Esophagus squamous epithelium (tissue), 5 donors: ENCODE measurements around the gene TNP1. TPM values are rescaled to one million over a fixed set of nuclear protein-coding genes. Genes with fewer than 3 reads are reported as not detected.

Source experiments
- DNase-seq: peaks from one replicate; lab custom pipeline; 2025; lab: John Stamatoyannopoulos, UW
- H3K27ac ChIP-seq, 4 donors: fragments of 200-600 bp; sonication (generic); one replicate each; pipeline ENCODE4 v1.5.1; 2016 to 2019; ENCODE audit warnings: mild to moderate bottlenecking in 1 of 4
- H3K27me3 ChIP-seq, 4 donors: fragments of 200-600 bp; sonication (generic); 1 replicate in 3 of 4; 2 replicates in 1 of 4; pipeline versions ENCODE4 v1.5.1 to v1.6.0; 2017 to 2021; ENCODE audit warnings: antibody characterized with exemption in 1 of 4
- H3K36me3 ChIP-seq, 3 donors: fragments of 200-600 bp; sonication (generic); one replicate each; pipeline ENCODE4 v1.5.1; 2016 to 2019
- H3K4me1 ChIP-seq, 3 donors: fragments of 200-600 bp; sonication (generic); one replicate each; pipeline ENCODE4 v1.5.1; 2017 to 2019
- H3K4me3 ChIP-seq, 4 donors: fragments of 200-600 bp; sonication (generic); 1 replicate in 3 of 4; 2 replicates in 1 of 4; pipeline ENCODE4 v1.5.1; 2016 to 2019; ENCODE audit warnings: mild to moderate bottlenecking in 2 of 4, moderate library complexity in 1 of 4
- H3K9me3 ChIP-seq, 3 donors: fragments of 200-600 bp; sonication (generic); one replicate each; pipeline ENCODE4 v1.5.1; 2016 to 2019
- POLR2A ChIP-seq, 4 donors: fragments of 450-650 bp; IDR thresholded peaks; one replicate each; pipeline ENCODE4 v1.6.1; 2017; ENCODE audit warnings: antibody characterized with exemption in 4 of 4, mild to moderate bottlenecking in 4 of 4, moderate library complexity in 3 of 4
- WGBS, 2 donors: methylation state at CpG; one replicate each; pipeline ENCODE4 v1.1.5; 2018; 5-methylcytosine and 5-hydroxymethylcytosine counted together
- intact Hi-C: fragments of 100-400 bp; cut with DNase I; formaldehyde crosslinking; loops from one replicate; pipeline ENCODE4 v1.15.0; 2022
- total RNA-seq, 4 donors: library from RNA; depleted of rRNA; stranded (reverse); fragments of >200 nt; gene quantifications; one replicate each; pipeline ENCODE4 v1.1.0, GENCODE V29; 2016
- TF ChIP-seq, protein P1 (sequence below), 6 experiments: fragments of 450-650 bp in 4 of 6; fragments of 200-600 bp in 2 of 6; sonication (generic) in 2 of 6; IDR thresholded peaks; one replicate each; pipeline ENCODE4 v1.5.1; 2016 to 2019; ENCODE audit warnings: antibody characterized with exemption in 6 of 6, mild to moderate bottlenecking in 4 of 6, moderate library complexity in 4 of 6
- donor health status: DM: yes; HTN: yes; CAD: no.

TNP1 gene
- total RNA-seq, 4 donors from 2014 or later = not detected

DNA sequence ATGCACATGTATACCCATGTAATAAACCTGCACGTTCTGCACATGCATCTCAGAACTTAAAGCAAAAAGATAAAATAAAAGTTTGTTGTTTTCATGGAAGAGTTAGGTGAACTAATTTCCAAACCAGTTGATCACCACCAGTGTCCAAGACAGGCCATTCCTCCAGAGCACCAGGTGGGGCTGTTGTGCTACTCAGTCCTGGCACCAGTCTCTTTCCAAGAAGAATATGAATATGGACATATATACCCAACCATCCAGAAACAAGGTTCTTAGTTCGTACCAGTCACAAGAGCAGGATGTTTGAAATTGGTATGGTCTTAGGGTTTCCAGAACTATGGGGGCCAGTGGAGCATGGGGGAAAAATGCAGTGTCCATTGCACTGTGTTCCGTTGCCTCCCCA lies 17.2 kb upstream of the TNP1 start:
- no peak for TF ChIP-seq POLR2A (IDR thresholded peaks at IDR 0.05)
- TF ChIP-seq, protein P1, sequence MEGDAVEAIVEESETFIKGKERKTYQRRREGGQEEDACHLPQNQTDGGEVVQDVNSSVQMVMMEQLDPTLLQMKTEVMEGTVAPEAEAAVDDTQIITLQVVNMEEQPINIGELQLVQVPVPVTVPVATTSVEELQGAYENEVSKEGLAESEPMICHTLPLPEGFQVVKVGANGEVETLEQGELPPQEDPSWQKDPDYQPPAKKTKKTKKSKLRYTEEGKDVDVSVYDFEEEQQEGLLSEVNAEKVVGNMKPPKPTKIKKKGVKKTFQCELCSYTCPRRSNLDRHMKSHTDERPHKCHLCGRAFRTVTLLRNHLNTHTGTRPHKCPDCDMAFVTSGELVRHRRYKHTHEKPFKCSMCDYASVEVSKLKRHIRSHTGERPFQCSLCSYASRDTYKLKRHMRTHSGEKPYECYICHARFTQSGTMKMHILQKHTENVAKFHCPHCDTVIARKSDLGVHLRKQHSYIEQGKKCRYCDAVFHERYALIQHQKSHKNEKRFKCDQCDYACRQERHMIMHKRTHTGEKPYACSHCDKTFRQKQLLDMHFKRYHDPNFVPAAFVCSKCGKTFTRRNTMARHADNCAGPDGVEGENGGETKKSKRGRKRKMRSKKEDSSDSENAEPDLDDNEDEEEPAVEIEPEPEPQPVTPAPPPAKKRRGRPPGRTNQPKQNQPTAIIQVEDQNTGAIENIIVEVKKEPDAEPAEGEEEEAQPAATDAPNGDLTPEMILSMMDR (IDR thresholded peaks at IDR 0.05) = peak in 1 of 6 experiments; percentile 39
- 88 to 91% methylated on average over 3 of the region's 3 CpGs for WGBS, 2 donors
- DNase-seq = no peak
- H3K27ac ChIP-seq = no peak overlapping the region
- intact Hi-C loops = no loop called here
- no peaks in the 10 kb centered on the region for H3K9me3 ChIP-seq
- H3K4me1 ChIP-seq = peaks cover 0 to 16% (median 3%) of the 10 kb centered on the region in 3 donors
- H3K4me3 ChIP-seq = no peak overlapping the region
- no peaks in the 10 kb centered on the region for H3K36me3 ChIP-seq
- no peaks in the 10 kb centered on the region for H3K27me3 ChIP-seq

DNA sequence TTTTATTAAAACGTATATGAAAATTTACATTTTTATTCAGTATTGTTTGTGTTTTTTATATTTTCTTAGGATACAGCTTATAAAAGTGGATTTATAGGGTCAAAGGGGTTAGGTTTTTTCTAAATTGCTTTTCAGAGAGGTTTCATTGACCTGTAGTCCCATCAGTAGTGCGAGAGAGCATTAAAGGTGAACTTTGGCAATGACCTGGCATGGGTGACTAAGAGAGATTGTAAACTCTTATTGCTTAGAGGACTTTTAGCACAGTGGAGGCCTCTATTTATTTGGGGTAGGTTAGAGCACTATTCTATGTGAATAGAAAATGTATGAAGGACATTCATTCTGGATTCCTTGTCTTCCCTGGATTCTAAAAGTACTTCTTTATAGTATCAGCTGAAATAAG lies 16.0 kb upstream of the TNP1 start:
- Histone ChIP-seq H3K4me1 (peaks cover 0 to 11% (median 3%) of the 10 kb centered on the region in 3 donors), H3K27me3 (no peaks in the 10 kb centered on the region), H3K36me3 (no peaks in the 10 kb centered on the region), H3K9me3 (no peaks in the 10 kb centered on the region), H3K27ac (no peak overlapping the region), H3K4me3 (no peak overlapping the region)
- TF ChIP-seq, protein P1 (IDR thresholded peaks at IDR 0.05) = no peak
- no peak for TF ChIP-seq POLR2A (IDR thresholded peaks at IDR 0.05)
- 87% methylated on average over 2 of the region's 2 CpGs for WGBS, 2 donors
- intact Hi-C loops = no loop called here
- no peak for DNase-seq

DNA sequence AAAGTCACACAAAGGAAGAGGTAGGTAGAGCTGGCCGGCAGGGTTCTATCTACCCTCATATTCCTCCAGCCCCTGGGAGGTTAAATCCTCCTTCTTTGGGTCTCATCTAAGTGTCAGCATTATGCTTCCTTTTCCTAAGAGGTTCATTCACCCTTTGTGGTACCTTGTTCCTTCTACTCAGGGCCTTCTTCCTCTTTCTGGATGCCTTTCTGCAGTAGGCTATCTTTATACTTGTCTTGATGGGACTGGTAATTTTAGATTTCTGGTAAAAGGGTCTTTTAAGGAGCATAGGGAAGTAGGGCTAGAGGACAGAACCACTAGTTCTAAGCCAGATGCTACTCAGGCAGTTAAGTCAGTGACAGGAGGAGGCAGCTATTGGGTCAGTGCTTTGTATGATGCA lies 13.7 kb upstream of the TNP1 start:
- WGBS, 2 donors = 69 to 91% methylated on average over 1 of the region's 1 CpG
- Histone ChIP-seq H3K4me3 (no peak overlapping the region), H3K27me3 (no peaks in the 10 kb centered on the region), H3K36me3 (no peaks in the 10 kb centered on the region), H3K27ac (no peak overlapping the region), H3K9me3 (no peaks in the 10 kb centered on the region), H3K4me1 (no peaks in the 10 kb centered on the region)
- DNase-seq = no peak
- intact Hi-C loops = no loop called here
- TF ChIP-seq POLR2A (IDR thresholded peaks at IDR 0.05) = no peak
- TF ChIP-seq, protein P1 (IDR thresholded peaks at IDR 0.05) = no peak

DNA sequence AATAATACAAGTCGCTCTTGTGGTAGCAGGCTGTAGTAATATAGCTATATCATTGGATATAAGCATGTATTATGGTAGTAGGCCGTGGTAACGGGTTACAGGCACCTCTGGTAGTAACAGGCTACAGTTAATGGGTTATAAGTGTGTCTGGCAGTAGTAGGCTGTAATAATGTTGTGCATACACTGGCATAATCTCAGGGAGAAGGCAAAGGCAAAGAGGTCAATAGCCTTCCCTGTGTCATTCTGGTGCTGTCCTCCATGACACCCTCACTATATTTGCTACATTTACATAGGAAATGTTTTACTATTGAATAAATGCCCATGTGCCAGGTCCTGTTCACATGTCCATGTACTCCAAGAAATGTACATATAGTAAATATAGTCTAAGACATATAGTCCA lies 12.8 kb upstream of the TNP1 start:
- no peaks in the 10 kb centered on the region for H3K9me3 ChIP-seq
- H3K27me3 ChIP-seq = no peaks in the 10 kb centered on the region
- H3K4me1 ChIP-seq = no peaks in the 10 kb centered on the region
- 97% methylated on average over 3 of the region's 3 CpGs for WGBS, 2 donors
- H3K36me3 ChIP-seq = no peaks in the 10 kb centered on the region
- H3K27ac ChIP-seq = no peak overlapping the region
- no peak for TF ChIP-seq POLR2A (IDR thresholded peaks at IDR 0.05)
- TF ChIP-seq, protein P1 (IDR thresholded peaks at IDR 0.05) = no peak
- intact Hi-C loops = no loop called here
- no peak for DNase-seq
- H3K4me3 ChIP-seq = no peak overlapping the region

DNA sequence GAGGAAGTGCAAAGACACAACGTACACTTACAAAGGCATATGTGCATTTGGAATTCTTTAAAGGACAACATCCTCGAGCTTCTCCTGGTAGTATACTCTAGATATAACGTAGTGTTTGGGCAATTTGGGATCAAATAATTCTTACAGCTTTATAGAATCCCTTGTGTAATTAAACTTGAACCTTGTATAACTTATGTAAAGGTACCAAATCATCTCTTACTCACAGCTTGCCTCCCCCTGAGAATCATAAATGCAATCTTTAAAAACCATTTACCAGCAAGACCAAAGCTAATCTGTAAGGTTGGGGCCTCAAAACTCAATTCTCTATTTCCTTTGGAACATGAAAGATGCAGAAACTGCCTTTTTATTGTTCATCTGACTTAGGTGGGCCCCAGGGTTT lies 12.2 kb upstream of the TNP1 start:
- H3K9me3 ChIP-seq = no peaks in the 10 kb centered on the region
- DNase-seq = no peak
- no peaks in the 10 kb centered on the region for H3K4me1 ChIP-seq
- WGBS, 2 donors = 64 to 67% methylated on average over 3 of the region's 3 CpGs
- H3K27ac ChIP-seq = no peak overlapping the region
- no peaks in the 10 kb centered on the region for H3K36me3 ChIP-seq
- TF ChIP-seq, protein P1 (IDR thresholded peaks at IDR 0.05) = no peak
- TF ChIP-seq POLR2A (IDR thresholded peaks at IDR 0.05) = no peak
- intact Hi-C loops = no loop called here
- H3K4me3 ChIP-seq = no peak overlapping the region
- H3K27me3 ChIP-seq = no peaks in the 10 kb centered on the region
